Measurements from ENCODE around the gene SNRPA1. TPM values are rescaled to one million over a fixed set of nuclear protein-coding genes. Genes with fewer than 3 reads are reported as not detected.
A peak's percentile ranks its signal among the peaks of the same experiment; 100 is the strongest.

The SNRPA1 gene
- total RNA-seq, 2 donors from 2014 or later = 33.6 to 38.2 TPM

- intact Hi-C loops (cut with DNase I) = no loop called here
- DNase-seq (ENCODE audit: low spot score) = no peak
Measured at GRCh38 chr15:101322016-101322695, 27.1 kb upstream of the SNRPA1 start.

- intact Hi-C loops (cut with DNase I) = no loop called here
- DNase-seq (ENCODE audit: low spot score) = no peak
Measured at GRCh38 chr15:101320501-101321052, 25.5 kb upstream of the SNRPA1 start.

- DNase-seq (ENCODE audit: low spot score) = no peak
- intact Hi-C loops (cut with DNase I) = no loop called here
Measured at GRCh38 chr15:101318839-101319238, 23.8 kb upstream of the SNRPA1 start.

- intact Hi-C loops (cut with DNase I) = no loop called here
- no peak for DNase-seq (ENCODE audit: low spot score)
Measured at GRCh38 chr15:101318147-101318819, 23.2 kb upstream of the SNRPA1 start.

GRCh38 chr15:101317336-101317872, 22.4 kb upstream of the SNRPA1 start:
- DNase-seq (ENCODE audit: low spot score) = no peak
- intact Hi-C loops (cut with DNase I) = no loop called here

- DNase-seq (ENCODE audit: low spot score) = no peak
- intact Hi-C loops (cut with DNase I) = no loop called here
Measured at GRCh38 chr15:101316529-101316928, 21.5 kb upstream of the SNRPA1 start.

- DNase-seq (ENCODE audit: low spot score) = peak; percentile 76
- intact Hi-C loops (cut with DNase I) = no loop called here
Measured at GRCh38 chr15:101315736-101316135, 20.7 kb upstream of the SNRPA1 start.

GRCh38 chr15:101314336-101315125, 19.5 kb upstream of the SNRPA1 start:
- DNase-seq (ENCODE audit: low spot score) = peak; percentile 59

GRCh38 chr15:101313041-101313761, 18.2 kb upstream of the SNRPA1 start:
- intact Hi-C loops (cut with DNase I) = no loop called here

More at GRCh38 chr15:101314336-101315125, 19.5 kb upstream of the SNRPA1 start:
- intact Hi-C loops (cut with DNase I) = no loop called here

GRCh38 chr15:101310508-101310907, 15.5 kb upstream of the SNRPA1 start:
- intact Hi-C loops (cut with DNase I) = no loop called here
- peak; percentile 38 for DNase-seq (ENCODE audit: low spot score)

More at GRCh38 chr15:101313041-101313761, 18.2 kb upstream of the SNRPA1 start:
- DNase-seq (ENCODE audit: low spot score) = peak; percentile 76

- intact Hi-C loops (cut with DNase I) = no loop called here
- DNase-seq (ENCODE audit: low spot score) = no peak
Measured at GRCh38 chr15:101310161-101310480, 15.1 kb upstream of the SNRPA1 start.

GRCh38 chr15:101309436-101310160, 14.6 kb upstream of the SNRPA1 start:
- peak; percentile 68 for DNase-seq (ENCODE audit: low spot score)
- intact Hi-C loops (cut with DNase I) = loop anchor here in 1 of 2 donors (10.0 kb wide), 1 partner anchor 185 kb away; no protein-coding TSS in a partner anchor

GRCh38 chr15:101308604-101309435, 13.8 kb upstream of the SNRPA1 start:
- DNase-seq (ENCODE audit: low spot score) = no peak
- intact Hi-C loops (cut with DNase I) = loop anchor here in 1 of 2 donors (10.0 kb wide), 1 partner anchor 186 kb away; no protein-coding TSS in a partner anchor

- peak; percentile 79 for DNase-seq (ENCODE audit: low spot score)
- intact Hi-C loops (cut with DNase I) = loop anchor here in 1 of 2 donors (10.0 kb wide), 1 partner anchor 187 kb away; no protein-coding TSS in a partner anchor
Measured at GRCh38 chr15:101307897-101308603, 13.0 kb upstream of the SNRPA1 start.

GRCh38 chr15:101307048-101307896, 12.2 kb upstream of the SNRPA1 start:
- peak; percentile 71 for DNase-seq (ENCODE audit: low spot score)
- intact Hi-C loops (cut with DNase I) = loop anchor here in 1 of 2 donors (10.0 kb wide), 1 partner anchor 188 kb away; no protein-coding TSS in a partner anchor

Data from posterior vena cava (tissue), 2 donors.